ENCODE measurements around the gene NABP2. TPM values are rescaled to one million over a fixed set of nuclear protein-coding genes. Genes with fewer than 3 reads are reported as not detected.

Gene NABP2
- total RNA-seq (2021): 42.7 to 47.9 TPM (median 47.5 TPM) in 3 replicates
- percentile 71 among the genes with signal in this experiment for Bru-seq, nascent RNA
- long read RNA-seq, experiment 1, transcript NABP2-201 (7 exons, 1,417 nt): major isoform, 42 of 88 reads
- long read RNA-seq, experiment 1, transcript NABP2-203 (6 exons, 1,775 nt): minor isoform, 24 of 88 reads
- long read RNA-seq, experiment 1, transcript NABP2-202 (7 exons, 1,411 nt): minor isoform, 11 of 88 reads
- long read RNA-seq, experiment 1, partial matches to known transcripts: 5 of 88 reads
- long read RNA-seq, experiment 1, other reads (novel, unspliced or antisense): 3 of 88 reads
- long read RNA-seq, experiment 2, transcript NABP2-203 (6 exons, 1,775 nt): minor isoform, 20 of 69 reads
- long read RNA-seq, experiment 2, transcript NABP2-201 (7 exons, 1,417 nt): major isoform, 31 of 69 reads
- long read RNA-seq, experiment 2, partial matches to known transcripts: 5 of 69 reads
- long read RNA-seq, experiment 2, other reads (novel, unspliced or antisense): 10 of 69 reads
- long read RNA-seq, experiment 3, transcript NABP2-203 (6 exons, 1,775 nt): minor isoform, 8 of 57 reads
- long read RNA-seq, experiment 3, transcript NABP2-201 (7 exons, 1,417 nt): major isoform, 29 of 57 reads
- long read RNA-seq, experiment 3, partial matches to known transcripts: 10 of 57 reads
- long read RNA-seq, experiment 3, other reads (novel, unspliced or antisense): 5 of 57 reads

GRCh38 chr12:56224102-56224701 is at the start of gene NABP2:
Gene NABP2, plus strand, starts transcription at chr12:56224342. Its CDS starts 515 bp downstream, at chr12:56224857.
- peaks cover 33% of the 10 kb centered on the region for H3K4me1 Mint-ChIP-seq
- H3K36me3 Mint-ChIP-seq: peaks cover 7% of the 10 kb centered on the region
- ATAC-seq (peak; percentile 78), DNase-seq (ENCODE audit: low spot score) (peak; percentile 99)
- CTCF ChIA-PET: interaction anchor here (1.1 to 3.1 kb wide), 2 partner anchors 17 to 34 kb away, joined by 6 to 35 read pairs; partner anchors contain the start of gene ANKRD52
- peak within 1 kb of the TSS; percentile 98 for H3K4me3 Mint-ChIP-seq
- peak within 1 kb of the TSS; percentile 97 for H3K27ac Mint-ChIP-seq
- H3K27me3 Mint-ChIP-seq (ENCODE audit: low read depth): no peaks in the 10 kb centered on the region
- H3K9me3 Mint-ChIP-seq: no peaks in the 10 kb centered on the region
- POLR2A ChIA-PET: no interaction called here
- TF ChIP-seq HMGXB4 (CRISPR knock-in tag; IDR thresholded peaks at IDR 0.05) (peak; percentile 94; the same call in 1 of the 2 replicates), GABPB1 (CRISPR knock-in tag; IDR thresholded peaks at IDR 0.05) (peak; percentile 80), TEAD1 (CRISPR knock-in tag; IDR thresholded peaks at IDR 0.05) (peak; percentile 85; the same call in 1 of the 2 replicates), IRF1 (CRISPR knock-in tag; IDR thresholded peaks at IDR 0.05) (no peak), GTF2I (CRISPR knock-in tag; conservative IDR thresholded peaks at IDR 0.05) (no peak), CTCF (IDR thresholded peaks at IDR 0.05) (peak; percentile 54; the same call in 1 of the 2 replicates), SP1 (CRISPR knock-in tag; conservative IDR thresholded peaks at IDR 0.05) (peak; percentile 87), NFYB (CRISPR knock-in tag; conservative IDR thresholded peaks at IDR 0.05; ENCODE audit: low read depth) (peak; percentile 92), NFATC4 (CRISPR knock-in tag; IDR thresholded peaks at IDR 0.05) (no peak), E2F4 (CRISPR knock-in tag; IDR thresholded peaks at IDR 0.05; ENCODE audit: borderline replicate concordance, low read depth) (no peak), ETV6 (CRISPR knock-in tag; IDR thresholded peaks at IDR 0.05) (peak; percentile 89), RELA (CRISPR knock-in tag; IDR thresholded peaks at IDR 0.05; ENCODE audit: borderline replicate concordance) (no peak), ARID4B (CRISPR knock-in tag; IDR thresholded peaks at IDR 0.05; ENCODE audit: borderline replicate concordance) (peak; percentile 33; the same call in 1 of the 2 replicates), TEAD4 (CRISPR knock-in tag; IDR thresholded peaks at IDR 0.05) (no peak), E2F5 (CRISPR knock-in tag; IDR thresholded peaks at IDR 0.05) (peak; percentile 92), USF1 (CRISPR knock-in tag; IDR thresholded peaks at IDR 0.05) (peak; percentile 54), FOXK1 (CRISPR knock-in tag; IDR thresholded peaks at IDR 0.05) (peak; percentile 89), NR1H2 (CRISPR knock-in tag; IDR thresholded peaks at IDR 0.05) (no peak), MAX (CRISPR knock-in tag; IDR thresholded peaks at IDR 0.05) (peak; percentile 81; the same call in 1 of the 2 replicates), RORB (CRISPR knock-in tag; IDR thresholded peaks at IDR 0.05) (no peak), FOXP4 (CRISPR knock-in tag; IDR thresholded peaks at IDR 0.05) (peak; percentile 91)

All from WTC11 (cell line).